ENCODE results near the gene PITPNC1.
"Not testable (repeated sequence)": the region's sequence is repeated elsewhere in the genome, so short reads cannot be mapped to it uniquely, and the experiment has no call there.

PITPNC1 gene

GRCh38 chr17:67557921-67558320 lies 180.8 kb downstream of the PITPNC1 start:
- no peak for DNase-seq

GRCh38 chr17:67558740-67559380 lies 181.8 kb downstream of the PITPNC1 start:
- DNase-seq: no peak

- DNase-seq: peak in 1 of 2 donors; percentile 30
Observed at GRCh38 chr17:67559381-67559966, 182.4 kb downstream of the PITPNC1 start.

- no peak for DNase-seq
Observed at GRCh38 chr17:67562005-67562404, 184.9 kb downstream of the PITPNC1 start.

GRCh38 chr17:67563692-67564228 lies 186.7 kb downstream of the PITPNC1 start:
- DNase-seq: no peak

GRCh38 chr17:67565068-67565467 lies 188.0 kb downstream of the PITPNC1 start:
- no peak for DNase-seq

GRCh38 chr17:67566656-67567055 lies 189.6 kb downstream of the PITPNC1 start:
- DNase-seq: no peak

GRCh38 chr17:67569015-67569451 lies 192.0 kb downstream of the PITPNC1 start:
- DNase-seq: no peak

GRCh38 chr17:67569873-67570272 lies 192.8 kb downstream of the PITPNC1 start:
- DNase-seq: peak; percentile 75 to 78

- DNase-seq: no peak
Observed at GRCh38 chr17:67570797-67571196, 193.7 kb downstream of the PITPNC1 start.

GRCh38 chr17:67571478-67571877 lies 194.4 kb downstream of the PITPNC1 start:
- DNase-seq: no peak

GRCh38 chr17:67573987-67574657 lies 197.0 kb downstream of the PITPNC1 start:
- DNase-seq: no peak

- no peak for DNase-seq
Observed at GRCh38 chr17:67574658-67575293, 197.7 kb downstream of the PITPNC1 start.

GRCh38 chr17:67575325-67575724 lies 198.2 kb downstream of the PITPNC1 start:
- DNase-seq: no peak

- no peak for DNase-seq
Observed at GRCh38 chr17:67576471-67577115, 199.5 kb downstream of the PITPNC1 start.

GRCh38 chr17:67577429-67578141 lies 200.5 kb downstream of the PITPNC1 start:
- DNase-seq: no peak

- DNase-seq: no peak
Observed at GRCh38 chr17:67578142-67578457, 201.0 kb downstream of the PITPNC1 start.

GRCh38 chr17:67578679-67579405 lies 201.8 kb downstream of the PITPNC1 start:
- not testable (repeated sequence) for DNase-seq

- DNase-seq: no peak
Observed at GRCh38 chr17:67582673-67583081, 205.6 kb downstream of the PITPNC1 start.

- no peak for DNase-seq
Observed at GRCh38 chr17:67585077-67585602, 208.1 kb downstream of the PITPNC1 start.

GRCh38 chr17:67588326-67588725 lies 211.2 kb downstream of the PITPNC1 start:
- no peak for DNase-seq

Measured in inflammatory macrophage treated with lipopolysaccharide for 1 hour (primary cell).